Measurements from ENCODE around the gene ZFHX3. TPM values are rescaled to one million over a fixed set of nuclear protein-coding genes. Genes with fewer than 3 reads are reported as not detected.

ZFHX3 gene
- polyA plus RNA-seq, 1 donor from 2014 or later, result 26.4 TPM

DNA sequence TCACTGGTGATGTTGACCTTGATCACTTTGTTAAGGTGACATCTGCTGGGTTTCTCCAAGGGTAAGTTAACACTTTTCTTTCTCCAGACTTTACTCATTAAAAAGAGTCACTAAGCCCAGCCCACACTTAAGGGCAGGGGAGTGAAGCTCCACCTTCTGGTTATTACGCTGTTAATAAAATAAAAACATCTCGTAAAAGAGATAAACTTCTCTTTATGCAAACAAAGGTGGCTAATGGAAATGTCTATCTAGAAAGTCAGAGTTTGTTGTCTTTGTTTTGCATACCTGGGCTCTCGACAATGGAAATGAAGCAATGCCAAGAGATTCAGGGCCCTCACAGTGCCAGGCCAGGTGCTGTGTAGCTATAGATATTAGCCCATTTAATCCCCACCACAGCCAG, 134.4 kb downstream of the ZFHX3 start:
- Histone ChIP-seq H3K79me2 (replicated peaks; ENCODE audit: insufficient read depth, low read length) (peaks cover 99% of the 10 kb centered on the region), H3K27ac (ENCODE audit: low read length) (no peak overlapping the region), H2AFZ (ENCODE audit: low read depth, low read length) (no peak overlapping the region), H3K4me2 (ENCODE audit: low read length) (no peak overlapping the region), H3K9me3 (ENCODE audit: low read length) (no peaks in the 10 kb centered on the region), H3F3A (ENCODE audit: insufficient read depth, low read length, poor library complexity, severe bottlenecking) (no peaks in the 10 kb centered on the region), H3K9me2 (ENCODE audit: insufficient read depth, low read length) (no peaks in the 10 kb centered on the region), H4K20me1 (ENCODE audit: insufficient read depth) (peaks cover 70% of the 10 kb centered on the region), H3K9ac (ENCODE audit: low read length) (no peak overlapping the region), H3K4me3 (ENCODE audit: low read length) (no peak overlapping the region), H3K36me3 (ENCODE audit: insufficient read depth, low read length) (peaks cover 4% of the 10 kb centered on the region), H3K27me3 (ENCODE audit: insufficient read depth, low read depth, low read length) (no peaks in the 10 kb centered on the region)
- TF ChIP-seq RAD21 (conservative IDR thresholded peaks at IDR 0.05) (no peak), TAF1 (IDR thresholded peaks at IDR 0.05; ENCODE audit: low read depth) (no peak), MXI1 (conservative IDR thresholded peaks at IDR 0.05; ENCODE audit: poor library complexity, severe bottlenecking) (no peak), EP300 (conservative IDR thresholded peaks at IDR 0.05; ENCODE audit: poor library complexity, severe bottlenecking) (no peak), POLR2AphosphoS5 (IDR thresholded peaks at IDR 0.05) (no peak), SMC3 (conservative IDR thresholded peaks at IDR 0.05; ENCODE audit: poor library complexity) (no peak), EZH2 (IDR thresholded peaks at IDR 0.05; ENCODE audit: borderline replicate concordance, insufficient read depth, low read length, poor library complexity, severe bottlenecking) (no peak)
- TF ChIP-seq, protein P1, sequence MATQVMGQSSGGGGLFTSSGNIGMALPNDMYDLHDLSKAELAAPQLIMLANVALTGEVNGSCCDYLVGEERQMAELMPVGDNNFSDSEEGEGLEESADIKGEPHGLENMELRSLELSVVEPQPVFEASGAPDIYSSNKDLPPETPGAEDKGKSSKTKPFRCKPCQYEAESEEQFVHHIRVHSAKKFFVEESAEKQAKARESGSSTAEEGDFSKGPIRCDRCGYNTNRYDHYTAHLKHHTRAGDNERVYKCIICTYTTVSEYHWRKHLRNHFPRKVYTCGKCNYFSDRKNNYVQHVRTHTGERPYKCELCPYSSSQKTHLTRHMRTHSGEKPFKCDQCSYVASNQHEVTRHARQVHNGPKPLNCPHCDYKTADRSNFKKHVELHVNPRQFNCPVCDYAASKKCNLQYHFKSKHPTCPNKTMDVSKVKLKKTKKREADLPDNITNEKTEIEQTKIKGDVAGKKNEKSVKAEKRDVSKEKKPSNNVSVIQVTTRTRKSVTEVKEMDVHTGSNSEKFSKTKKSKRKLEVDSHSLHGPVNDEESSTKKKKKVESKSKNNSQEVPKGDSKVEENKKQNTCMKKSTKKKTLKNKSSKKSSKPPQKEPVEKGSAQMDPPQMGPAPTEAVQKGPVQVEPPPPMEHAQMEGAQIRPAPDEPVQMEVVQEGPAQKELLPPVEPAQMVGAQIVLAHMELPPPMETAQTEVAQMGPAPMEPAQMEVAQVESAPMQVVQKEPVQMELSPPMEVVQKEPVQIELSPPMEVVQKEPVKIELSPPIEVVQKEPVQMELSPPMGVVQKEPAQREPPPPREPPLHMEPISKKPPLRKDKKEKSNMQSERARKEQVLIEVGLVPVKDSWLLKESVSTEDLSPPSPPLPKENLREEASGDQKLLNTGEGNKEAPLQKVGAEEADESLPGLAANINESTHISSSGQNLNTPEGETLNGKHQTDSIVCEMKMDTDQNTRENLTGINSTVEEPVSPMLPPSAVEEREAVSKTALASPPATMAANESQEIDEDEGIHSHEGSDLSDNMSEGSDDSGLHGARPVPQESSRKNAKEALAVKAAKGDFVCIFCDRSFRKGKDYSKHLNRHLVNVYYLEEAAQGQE (IDR thresholded peaks at IDR 0.05; ENCODE audit: borderline replicate concordance), result no peak
- TF ChIP-seq, protein P2, sequence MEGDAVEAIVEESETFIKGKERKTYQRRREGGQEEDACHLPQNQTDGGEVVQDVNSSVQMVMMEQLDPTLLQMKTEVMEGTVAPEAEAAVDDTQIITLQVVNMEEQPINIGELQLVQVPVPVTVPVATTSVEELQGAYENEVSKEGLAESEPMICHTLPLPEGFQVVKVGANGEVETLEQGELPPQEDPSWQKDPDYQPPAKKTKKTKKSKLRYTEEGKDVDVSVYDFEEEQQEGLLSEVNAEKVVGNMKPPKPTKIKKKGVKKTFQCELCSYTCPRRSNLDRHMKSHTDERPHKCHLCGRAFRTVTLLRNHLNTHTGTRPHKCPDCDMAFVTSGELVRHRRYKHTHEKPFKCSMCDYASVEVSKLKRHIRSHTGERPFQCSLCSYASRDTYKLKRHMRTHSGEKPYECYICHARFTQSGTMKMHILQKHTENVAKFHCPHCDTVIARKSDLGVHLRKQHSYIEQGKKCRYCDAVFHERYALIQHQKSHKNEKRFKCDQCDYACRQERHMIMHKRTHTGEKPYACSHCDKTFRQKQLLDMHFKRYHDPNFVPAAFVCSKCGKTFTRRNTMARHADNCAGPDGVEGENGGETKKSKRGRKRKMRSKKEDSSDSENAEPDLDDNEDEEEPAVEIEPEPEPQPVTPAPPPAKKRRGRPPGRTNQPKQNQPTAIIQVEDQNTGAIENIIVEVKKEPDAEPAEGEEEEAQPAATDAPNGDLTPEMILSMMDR (IDR thresholded peaks at IDR 0.05; ENCODE audit: poor library complexity, severe bottlenecking), result no peak

DNA sequence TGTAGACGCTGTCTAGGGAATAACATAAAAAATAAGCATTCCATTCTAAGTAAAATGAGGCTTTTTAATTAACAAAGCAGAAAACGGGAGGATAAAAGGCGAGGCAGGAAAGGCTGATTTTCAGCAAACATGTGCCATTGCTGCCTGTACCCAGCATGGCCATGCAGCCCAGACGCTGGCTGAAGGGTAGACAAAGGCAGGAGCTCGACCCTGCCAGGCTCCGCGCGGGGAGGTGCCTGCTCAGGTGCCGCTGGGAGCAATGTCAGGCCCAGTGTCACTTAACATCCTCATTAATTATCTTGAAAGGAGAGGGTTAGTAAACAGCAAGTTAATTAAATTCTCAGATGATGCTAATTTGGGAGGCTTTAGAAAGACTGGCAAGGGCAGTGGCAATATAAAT, 136.0 kb downstream of the ZFHX3 start:
- peaks cover 58% of the 10 kb centered on the region for H4K20me1 ChIP-seq (ENCODE audit: insufficient read depth)
- no peaks in the 10 kb centered on the region for H3K27me3 ChIP-seq (ENCODE audit: insufficient read depth, low read depth, low read length)
- no peak overlapping the region for H3K4me3 ChIP-seq (ENCODE audit: low read length)
- H3K9ac ChIP-seq (ENCODE audit: low read length), result no peak overlapping the region
- peaks cover 4% of the 10 kb centered on the region for H3K36me3 ChIP-seq (ENCODE audit: insufficient read depth, low read length)
- no peak overlapping the region for H2AFZ ChIP-seq (ENCODE audit: low read depth, low read length)
- no peaks in the 10 kb centered on the region for H3K9me2 ChIP-seq (ENCODE audit: insufficient read depth, low read length)
- H3K9me3 ChIP-seq (ENCODE audit: low read length), result no peaks in the 10 kb centered on the region
- H3K27ac ChIP-seq (ENCODE audit: low read length), result no peak overlapping the region
- TF ChIP-seq SMC3 (conservative IDR thresholded peaks at IDR 0.05; ENCODE audit: poor library complexity) (no peak), MXI1 (conservative IDR thresholded peaks at IDR 0.05; ENCODE audit: poor library complexity, severe bottlenecking) (no peak), TAF1 (IDR thresholded peaks at IDR 0.05; ENCODE audit: low read depth) (no peak)
- TF ChIP-seq, protein P2 (IDR thresholded peaks at IDR 0.05; ENCODE audit: poor library complexity, severe bottlenecking), result no peak
- TF ChIP-seq, protein P1 (IDR thresholded peaks at IDR 0.05; ENCODE audit: borderline replicate concordance), result no peak
- no peaks in the 10 kb centered on the region for H3F3A ChIP-seq (ENCODE audit: insufficient read depth, low read length, poor library complexity, severe bottlenecking)
- peaks cover 98% of the 10 kb centered on the region for H3K79me2 ChIP-seq (replicated peaks; ENCODE audit: insufficient read depth, low read length)
- H3K4me2 ChIP-seq (ENCODE audit: low read length), result no peak overlapping the region

All from neural cell (in vitro differentiated cells).